ENCODE measurements around the gene EN2. TPM values are rescaled to one million over a fixed set of nuclear protein-coding genes. Genes with fewer than 3 reads are reported as not detected.

Gene EN2
- under 0.01 TPM in 1 of 2 replicates, not detected in the other for total RNA-seq

GRCh38 chr7:155458111-155458877, at the start of gene EN2:
Gene EN2, plus strand, starts transcription at chr7:155458129. Its CDS starts 249 bp downstream, at chr7:155458378.

Other genes with a start within 250 kb of the EN2 start
- gene INSIG1, start 160.3 kb upstream of the EN2 start, total RNA-seq, result 35.9 and 104 TPM in 2 replicates
- not detected in 2 replicates for gene CNPY1, start 88.4 kb downstream of the EN2 start, total RNA-seq
- 23.5 and 29.5 TPM in 2 replicates for gene RBM33, start 186.5 kb downstream of the EN2 start, total RNA-seq

All from vein endothelial cell (primary cell).